ENCODE data around the gene FAM83C. TPM values are rescaled to one million over a fixed set of nuclear protein-coding genes. Genes with fewer than 3 reads are reported as not detected.

FAM83C gene
- total RNA-seq, 1 experiment from 2014 or later, result not detected

- Histone ChIP-seq H3K27me3 (ENCODE audit: low read length) (no peaks in the 10 kb centered on the region), H3F3A (ENCODE audit: low read length, unreplicated experiment) (no peaks in the 10 kb centered on the region), H3K27ac (ENCODE audit: low read length) (no peak overlapping the region), H3K9ac (ENCODE audit: low read length) (no peak overlapping the region), H3K79me2 (ENCODE audit: low read length) (no peaks in the 10 kb centered on the region), H3K4me1 (ENCODE audit: insufficient read depth, low read length) (peaks cover 26% of the 10 kb centered on the region), H3K36me3 (ENCODE audit: low read depth, low read length) (no peaks in the 10 kb centered on the region), H2AFZ (ENCODE audit: low read length) (no peak overlapping the region), H3K9me2 (replicated peaks; ENCODE audit: low read length) (no peaks in the 10 kb centered on the region), H4K20me1 (ENCODE audit: low read length) (no peaks in the 10 kb centered on the region), H3K4me3 (ENCODE audit: low read length) (no peak overlapping the region), H3K9me3 (ENCODE audit: low read length) (no peaks in the 10 kb centered on the region), H3K4me2 (ENCODE audit: low read length) (no peak overlapping the region)
- no TSS peak for BruUV-seq (replicated peaks)
- DNase-seq, result no peak
- no peak for ATAC-seq
- POLR2A ChIA-PET (ENCODE audit: unreplicated experiment), result interaction anchor here (0.6 kb wide), 1 partner anchor 69 kb away, joined by 3 read pairs; no protein-coding TSS in a partner anchor
- TF ChIP-seq EZH2 (IDR thresholded peaks at IDR 0.05; ENCODE audit: low read length, unreplicated experiment) (no peak), CTCF (conservative IDR thresholded peaks at IDR 0.05; ENCODE audit: low read depth, low read length) (no peak), EZH2phosphoT487 (IDR thresholded peaks at IDR 0.05; ENCODE audit: borderline replicate concordance, low read length) (no peak)
- intact Hi-C loops (cut with micrococcal nuclease), result no loop called here
- CTCF ChIA-PET, result no interaction called here
Measured at GRCh38 chr20:35326021-35326739, 34.0 kb upstream of the FAM83C start.

GRCh38 chr20:35325401-35325800 lies 33.2 kb upstream of the FAM83C start:
- peaks cover 34% of the 10 kb centered on the region for H3K4me1 ChIP-seq (ENCODE audit: insufficient read depth, low read length)
- H3K36me3 ChIP-seq (ENCODE audit: low read depth, low read length), result no peaks in the 10 kb centered on the region
- H3K27ac ChIP-seq (ENCODE audit: low read length), result no peak overlapping the region
- H3K9me2 ChIP-seq (replicated peaks; ENCODE audit: low read length), result no peaks in the 10 kb centered on the region
- intact Hi-C loops (cut with micrococcal nuclease), result no loop called here
- no peak overlapping the region for H3K9ac ChIP-seq (ENCODE audit: low read length)
- POLR2A ChIA-PET (ENCODE audit: unreplicated experiment), result no interaction called here
- TF ChIP-seq EZH2phosphoT487 (IDR thresholded peaks at IDR 0.05; ENCODE audit: borderline replicate concordance, low read length), result no peak
- TF ChIP-seq CTCF (conservative IDR thresholded peaks at IDR 0.05; ENCODE audit: low read depth, low read length), result no peak
- TF ChIP-seq EZH2 (IDR thresholded peaks at IDR 0.05; ENCODE audit: low read length, unreplicated experiment), result no peak
- H3K27me3 ChIP-seq (ENCODE audit: low read length), result no peaks in the 10 kb centered on the region
- CTCF ChIA-PET, result interaction anchor here (0.6 kb wide), 1 partner anchor 122 kb away, joined by 4 read pairs; no protein-coding TSS in a partner anchor
- no peaks in the 10 kb centered on the region for H3F3A ChIP-seq (ENCODE audit: low read length, unreplicated experiment)
- H3K4me3 ChIP-seq (ENCODE audit: low read length), result no peak overlapping the region
- no peaks in the 10 kb centered on the region for H3K9me3 ChIP-seq (ENCODE audit: low read length)
- H2AFZ ChIP-seq (ENCODE audit: low read length), result no peak overlapping the region
- no peaks in the 10 kb centered on the region for H4K20me1 ChIP-seq (ENCODE audit: low read length)
- H3K79me2 ChIP-seq (ENCODE audit: low read length), result no peaks in the 10 kb centered on the region
- no peak for DNase-seq
- no peak for ATAC-seq
- BruUV-seq (replicated peaks), result no TSS peak
- H3K4me2 ChIP-seq (ENCODE audit: low read length), result no peak overlapping the region
